WTC11 (cell line): Measurements from ENCODE around the gene CDRT4. TPM values are rescaled to one million over a fixed set of nuclear protein-coding genes. Genes with fewer than 3 reads are reported as not detected.

ENCODE experiments used
- ATAC-seq: fragments of 200-7000 bp; cut with Tn5 transposase; 2 replicates; pipeline ENCODE4 v1.10.0; 2021; ENCODE audit warnings: mild to moderate bottlenecking, moderate library complexity
- CTCF ChIA-PET: fragments of 300-600 bp; sonication (Branson Sonifier 250); formaldehyde crosslinking; loops from one replicate; lab custom pipeline; 2021; ENCODE audit warnings: antibody characterized with exemption; lab: Charles Lee
- POLR2A ChIA-PET: fragments of 350-600 bp; sonication (Branson Sonifier 250); formaldehyde crosslinking; loops from one replicate; lab custom pipeline; 2021; ENCODE audit warnings: antibody characterized with exemption; lab: Charles Lee
- DNase-seq: peaks from one replicate; pipeline ENCODE4 v3.0.0; 2021; ENCODE audit warnings: low spot score
- H3K27ac Mint-ChIP-seq: 2 replicates; pipeline ENCODE4 v1.8.0; 2021; ENCODE audit warnings: mixed read lengths
- H3K27me3 Mint-ChIP-seq: 2 replicates; pipeline ENCODE4 v1.8.0; 2021; ENCODE audit warnings: low read depth, mild to moderate bottlenecking, moderate library complexity, mixed read lengths
- H3K36me3 Mint-ChIP-seq: 2 replicates; pipeline ENCODE4 v1.8.0; 2021; ENCODE audit warnings: mixed read lengths
- H3K4me1 Mint-ChIP-seq: 2 replicates; pipeline ENCODE4 v1.8.0; 2022; ENCODE audit warnings: mixed read lengths
- H3K4me3 Mint-ChIP-seq: 2 replicates; pipeline ENCODE4 v1.8.0; 2021; ENCODE audit warnings: mild to moderate bottlenecking, moderate library complexity, mixed read lengths
- H3K9me3 Mint-ChIP-seq: 2 replicates; pipeline ENCODE4 v1.8.0; 2021; ENCODE audit warnings: mixed read lengths
- ARID4B ChIP-seq: sonication (generic); formaldehyde crosslinking; IDR thresholded peaks from 2 replicates; pipeline ENCODE4 v1.8.0; 2023; ENCODE audit warnings: missing genetic modification reagents, mild to moderate bottlenecking, borderline replicate concordance
- ATF3 ChIP-seq: sonication (generic); formaldehyde crosslinking; conservative IDR thresholded peaks from 2 replicates; pipeline ENCODE4 v1.8.1; 2022; ENCODE audit warnings: mild to moderate bottlenecking, missing genetic modification reagents
- CTCF ChIP-seq: fragments of 200-600 bp; IDR thresholded peaks from 2 replicates; pipeline ENCODE4 v1.8.0; 2022; ENCODE audit warnings: antibody characterized with exemption
- E2F1 ChIP-seq: sonication (generic); formaldehyde crosslinking; IDR thresholded peaks from 2 replicates; pipeline ENCODE4 v1.8.0; 2022; ENCODE audit warnings: mild to moderate bottlenecking, missing genetic modification reagents
- E2F4 ChIP-seq: sonication (generic); formaldehyde crosslinking; IDR thresholded peaks from 2 replicates; pipeline ENCODE4 v1.8.1; 2022; ENCODE audit warnings: low read depth, mild to moderate bottlenecking, moderate library complexity, missing genetic modification reagents, borderline replicate concordance
- GABPB1 ChIP-seq: sonication (generic); formaldehyde crosslinking; IDR thresholded peaks from 2 replicates; pipeline ENCODE4 v1.8.1; 2023; ENCODE audit warnings: mild to moderate bottlenecking, missing genetic modification reagents
- GRHL2 ChIP-seq: fragments of 250-450 bp; sonication (Bioruptor Pico); IDR thresholded peaks from 2 replicates; pipeline ENCODE4 v1.8.0; 2022; ENCODE audit warnings: mild to moderate bottlenecking, moderate library complexity; ENCODE audit not compliant: insufficient replicate concordance, severe bottlenecking
- JUN ChIP-seq: sonication (generic); formaldehyde crosslinking; IDR thresholded peaks from 2 replicates; pipeline ENCODE4 v1.8.0; 2023; ENCODE audit warnings: mild to moderate bottlenecking, missing genetic modification reagents
- MLX ChIP-seq: sonication (generic); formaldehyde crosslinking; IDR thresholded peaks from 2 replicates; pipeline ENCODE4 v1.8.1; 2023; ENCODE audit warnings: mild to moderate bottlenecking, missing genetic modification reagents, moderate library complexity
- RELA ChIP-seq: sonication (generic); formaldehyde crosslinking; IDR thresholded peaks from 2 replicates; pipeline ENCODE4 v1.8.1; 2022; ENCODE audit warnings: missing genetic modification reagents, mild to moderate bottlenecking, borderline replicate concordance
- TEAD1 ChIP-seq: sonication (generic); formaldehyde crosslinking; IDR thresholded peaks from 2 replicates; pipeline ENCODE4 v1.8.0; 2022; ENCODE audit warnings: mild to moderate bottlenecking, missing genetic modification reagents
- TP53 ChIP-seq: sonication (generic); formaldehyde crosslinking; IDR thresholded peaks from 2 replicates; pipeline ENCODE4 v1.8.1; 2023; ENCODE audit warnings: mild to moderate bottlenecking, missing genetic modification reagents
- ZMAT4 ChIP-seq: fragments of 250-450 bp; sonication (Bioruptor Pico); IDR thresholded peaks from 2 replicates; pipeline ENCODE4 v1.9.0; 2021; ENCODE audit warnings: mild to moderate bottlenecking
- ZNF232 ChIP-seq: sonication (generic); formaldehyde crosslinking; IDR thresholded peaks from 2 replicates; pipeline ENCODE4 v1.8.0; 2022; ENCODE audit warnings: mild to moderate bottlenecking, missing genetic modification reagents
- ZNF532 ChIP-seq: fragments of 250-450 bp; sonication (Bioruptor Pico); IDR thresholded peaks from 2 replicates; pipeline ENCODE4 v1.9.0; 2021; ENCODE audit warnings: mild to moderate bottlenecking, borderline replicate concordance
- total RNA-seq: library from RNA; stranded (reverse); gene quantifications from 3 replicates; pipeline ENCODE4 v1.2.3, GENCODE V29; 2021

Gene CDRT4
- total RNA-seq, 1 experiment from 2014 or later = 4.9 TPM

- Mint-ChIP-seq H3K9me3 (no peaks in the 10 kb centered on the region), H3K27ac (no peak overlapping the region), H3K27me3 (peaks cover 3% of the 10 kb centered on the region; the same call in 1 of the 2 replicates), H3K4me1 (peaks cover 17% of the 10 kb centered on the region), H3K4me3 (no peak overlapping the region), H3K36me3 (no peaks in the 10 kb centered on the region; the same call in 1 of the 2 replicates)
- DNase-seq = no peak
- ChIA-PET CTCF (interaction anchor here (3.6 kb wide), 1 partner anchor 92 kb away, joined by 14 read pairs; no protein-coding TSS in a partner anchor), POLR2A (no interaction called here)
- TF ChIP-seq TP53 (CRISPR knock-in tag) = no peak
- TF ChIP-seq ZNF232 (CRISPR knock-in tag) = no peak
- TF ChIP-seq CTCF = no peak
- TF ChIP-seq E2F4 (CRISPR knock-in tag) = no peak
- TF ChIP-seq E2F1 (CRISPR knock-in tag) = no peak
- no peak for TF ChIP-seq TEAD1 (CRISPR knock-in tag)
- TF ChIP-seq RELA = no peak
- TF ChIP-seq ZNF532 (CRISPR knock-in tag) = no peak
- TF ChIP-seq GRHL2 (CRISPR knock-in tag) = no peak
- no peak for TF ChIP-seq ZMAT4 (CRISPR knock-in tag)
- TF ChIP-seq MLX = no peak
- no peak for ATAC-seq
Measured at GRCh38 chr17:15411384-15412198, 55.8 kb downstream of the CDRT4 start.

- no peak overlapping the region for H3K27ac Mint-ChIP-seq
- ChIA-PET POLR2A (no interaction called here), CTCF (interaction anchor here (1.6 kb wide), 1 partner anchor 93 kb away, joined by 3 read pairs; no protein-coding TSS in a partner anchor)
- H3K9me3 Mint-ChIP-seq = no peaks in the 10 kb centered on the region
- H3K27me3 Mint-ChIP-seq = peaks cover 3% of the 10 kb centered on the region; the same call in 1 of the 2 replicates
- no peak for ATAC-seq
- no peaks in the 10 kb centered on the region for H3K36me3 Mint-ChIP-seq
- no peak for DNase-seq
- peaks cover 17% of the 10 kb centered on the region for H3K4me1 Mint-ChIP-seq
- H3K4me3 Mint-ChIP-seq = no peak overlapping the region
- TF ChIP-seq ATF3 (CRISPR knock-in tag) (no peak), JUN (no peak), GABPB1 (CRISPR knock-in tag) (no peak), ARID4B (CRISPR knock-in tag) (no peak), MLX (no peak)
Measured at GRCh38 chr17:15409721-15410250, 57.6 kb downstream of the CDRT4 start.
